Endothelial cell (in vitro differentiated cells): ENCODE measurements around the gene C5orf15. TPM values are rescaled to one million over a fixed set of nuclear protein-coding genes. Genes with fewer than 3 reads are reported as not detected.
"Not testable (repeated sequence)": the region's sequence is repeated elsewhere in the genome, so short reads cannot be mapped to it uniquely, and the experiment has no call there.

Experiments
- DNase-seq: peaks from one replicate; pipeline ENCODE4 v3.0.0; 2021; ENCODE audit warnings: low spot score
- H3K27ac Mint-ChIP-seq: one replicate; pipeline ENCODE4 v1.8.0; 2021; ENCODE audit warnings: mixed read lengths, inconsistent platforms; ENCODE audit not compliant: unreplicated experiment
- H3K27me3 Mint-ChIP-seq: one replicate; pipeline ENCODE4 v1.8.0; 2021; ENCODE audit warnings: mild to moderate bottlenecking, moderate library complexity, mixed read lengths, inconsistent platforms; ENCODE audit not compliant: unreplicated experiment
- H3K36me3 Mint-ChIP-seq: one replicate; pipeline ENCODE4 v1.8.0; 2021; ENCODE audit warnings: mild to moderate bottlenecking, low read depth, mixed read lengths, inconsistent platforms; ENCODE audit not compliant: unreplicated experiment
- H3K4me1 Mint-ChIP-seq: one replicate; pipeline ENCODE4 v1.8.0; 2021; ENCODE audit warnings: mild to moderate bottlenecking, mixed read lengths, inconsistent platforms; ENCODE audit not compliant: unreplicated experiment
- H3K4me3 Mint-ChIP-seq: one replicate; pipeline ENCODE4 v1.8.0; 2021; ENCODE audit warnings: mild to moderate bottlenecking, mixed read lengths, inconsistent platforms; ENCODE audit not compliant: unreplicated experiment
- H3K9me3 Mint-ChIP-seq: one replicate; pipeline ENCODE4 v1.8.0; 2021; ENCODE audit warnings: mixed read lengths, inconsistent platforms; ENCODE audit not compliant: unreplicated experiment
- CTCF ChIP-seq: fragments of 200-600 bp; sonication (generic); IDR thresholded peaks from one replicate; pipeline ENCODE4 v1.5.0; 2021; ENCODE audit warnings: antibody characterized with exemption; ENCODE audit not compliant: unreplicated experiment
- total RNA-seq: library from RNA; stranded (reverse); fragmentation: NEBNext Ultra II Directional; extraction: Animal tissue kit (Norgen Biotek cat#: 25700); gene quantifications from one replicate; pipeline ENCODE4 v1.2.1, GENCODE V29; 2021; ENCODE audit not compliant: unreplicated experiment

The C5orf15 gene
- total RNA-seq, 1 donor from 2014 or later: 35.5 TPM

- Mint-ChIP-seq H3K4me1 (peaks cover 7% of the 10 kb centered on the region), H3K4me3 (no peak overlapping the region), H3K27me3 (no peaks in the 10 kb centered on the region), H3K27ac (peak overlapping the region; percentile 3), H3K36me3 (peaks cover 21% of the 10 kb centered on the region), H3K9me3 (no peaks in the 10 kb centered on the region)
- no peak for DNase-seq
- no peak for TF ChIP-seq CTCF
Observed at GRCh38 chr5:133977858-133978257, 9.4 kb upstream of the C5orf15 start.

DNA sequence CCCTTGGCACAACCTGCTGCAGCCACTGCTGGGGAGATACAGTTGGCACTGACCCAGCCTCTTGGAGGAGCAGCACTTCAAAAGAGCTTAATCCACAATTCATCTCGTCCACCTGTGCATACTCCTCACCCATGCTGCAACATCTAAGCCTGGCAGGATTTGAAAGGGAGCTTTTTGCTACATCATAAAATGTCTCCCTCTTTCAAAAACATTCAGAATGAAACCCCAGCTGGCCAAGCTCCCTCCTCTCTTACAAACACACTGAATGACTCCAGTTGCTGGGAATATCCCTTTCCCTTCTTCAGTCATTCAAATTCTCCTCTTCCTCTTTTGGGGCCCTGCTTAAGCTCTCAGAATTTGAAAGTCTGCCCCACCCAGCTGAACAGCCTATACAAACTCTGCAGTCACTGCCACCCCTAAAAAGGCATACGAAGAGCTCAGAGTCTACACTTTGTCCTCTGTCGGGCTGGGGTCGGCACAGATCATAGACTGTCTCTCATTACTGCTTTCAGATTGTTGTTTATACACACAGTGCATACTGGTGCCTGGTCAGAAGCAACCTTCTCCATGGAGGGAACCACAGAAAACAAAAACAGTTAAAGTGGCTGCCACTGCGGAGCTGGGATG is 8.8 kb upstream of the C5orf15 start:
- peak overlapping the region; percentile 36 for H3K27ac Mint-ChIP-seq
- TF ChIP-seq CTCF: no peak
- no peaks in the 10 kb centered on the region for H3K27me3 Mint-ChIP-seq
- H3K36me3 Mint-ChIP-seq: peaks cover 21% of the 10 kb centered on the region
- no peak for DNase-seq
- H3K4me1 Mint-ChIP-seq: peaks cover 7% of the 10 kb centered on the region
- H3K9me3 Mint-ChIP-seq: no peaks in the 10 kb centered on the region
- H3K4me3 Mint-ChIP-seq: no peak overlapping the region

GRCh38 chr5:133975546-133975945 is 7.1 kb upstream of the C5orf15 start:
- H3K27ac Mint-ChIP-seq, H3K27me3 Mint-ChIP-seq, H3K4me3 Mint-ChIP-seq, H3K9me3 Mint-ChIP-seq, DNase-seq, H3K4me1 Mint-ChIP-seq: not testable (repeated sequence)
- peaks cover 13% of the 10 kb centered on the region for H3K36me3 Mint-ChIP-seq

DNA sequence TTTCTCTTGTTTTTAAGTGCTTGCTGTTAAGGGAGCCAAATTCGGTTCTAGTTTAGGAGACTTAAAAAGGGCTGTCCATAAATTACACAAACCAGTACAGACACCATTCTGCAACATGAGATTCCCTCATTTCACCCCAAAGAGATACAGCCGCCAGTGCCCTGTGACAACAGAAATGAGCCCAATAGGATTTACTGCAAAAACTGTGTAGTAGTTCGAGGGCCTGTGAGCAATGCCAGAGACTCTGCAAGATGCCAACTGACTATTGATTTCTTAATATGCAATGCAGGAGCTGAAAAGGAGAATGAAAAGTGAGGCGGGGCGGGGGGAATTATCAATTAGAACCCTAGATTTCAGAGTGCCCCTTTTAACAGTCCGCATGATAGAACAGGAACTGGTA is 5.7 kb upstream of the C5orf15 start:
- Mint-ChIP-seq H3K4me3 (peak overlapping the region; percentile 28), H3K9me3 (no peaks in the 10 kb centered on the region), H3K4me1 (peaks cover 11% of the 10 kb centered on the region), H3K36me3 (peaks cover 13% of the 10 kb centered on the region), H3K27ac (no peak overlapping the region), H3K27me3 (no peaks in the 10 kb centered on the region)
- TF ChIP-seq CTCF: no peak
- no peak for DNase-seq

GRCh38 chr5:133970325-133970909 is 2.0 kb upstream of the C5orf15 start:
- Mint-ChIP-seq H3K27ac (no peak overlapping the region), H3K36me3 (peaks cover 7% of the 10 kb centered on the region), H3K27me3 (no peaks in the 10 kb centered on the region), H3K4me1 (peaks cover 19% of the 10 kb centered on the region), H3K4me3 (no peak overlapping the region), H3K9me3 (no peaks in the 10 kb centered on the region)
- no peak for TF ChIP-seq CTCF
- DNase-seq: no peak
